SK-N-MC (cell line): Measurements from ENCODE around the gene KLF13.

Experiments
- DNase-seq: peaks from one replicate; pipeline ENCODE4 v3.0.0-alpha.2; 2011; ENCODE audit warnings: low read depth, low spot score
- H3K27ac ChIP-seq: fragments of 200-600 bp; sonication (generic); 2 replicates; pipeline ENCODE4 v1.5.1; 2016; ENCODE audit warnings: mixed run types
- H3K36me3 ChIP-seq: fragments of 200-600 bp; sonication (generic); 2 replicates; pipeline ENCODE4 v1.6.1; 2017; ENCODE audit warnings: antibody characterized with exemption, low read length, mixed read lengths; ENCODE audit not compliant: insufficient read depth
- H3K4me3 ChIP-seq: fragments of 200-600 bp; sonication (generic); 2 replicates; pipeline ENCODE4 v1.5.1; 2016
- H3K9ac ChIP-seq: fragments of 200-600 bp; sonication (generic); 2 replicates; pipeline ENCODE4 v1.8.0; 2017; ENCODE audit warnings: mixed run types, mixed read lengths; ENCODE audit not compliant: insufficient read length
- H3K9me3 ChIP-seq: fragments of 200-600 bp; sonication (generic); 2 replicates; pipeline ENCODE4 v1.6.1; 2017; ENCODE audit warnings: low read depth, mild to moderate bottlenecking, antibody characterized with exemption, low read length, moderate library complexity, mixed read lengths
- EZH2 ChIP-seq: fragments of 200-600 bp; sonication (generic); IDR thresholded peaks from one replicate; pipeline ENCODE4 v1.6.1; 2017; ENCODE audit warnings: antibody characterized with exemption
- FOXP2 ChIP-seq: optimal IDR thresholded peaks from 2 replicates; pipeline ENCODE3; 2011; ENCODE audit warnings: mild to moderate bottlenecking, moderate library complexity; ENCODE audit not compliant: insufficient read depth; ENCODE audit errors: extremely low read length, control extremely low read depth
- POLR2AphosphoS5 ChIP-seq: IDR thresholded peaks from 2 replicates; pipeline ENCODE4 v1.6.1; 2012; ENCODE audit warnings: mild to moderate bottlenecking, low read depth, low read length, borderline replicate concordance

Gene KLF13

GRCh38 chr15:31393444-31394091, 66.9 kb downstream of the KLF13 start:
- no peak overlapping the region for H3K27ac ChIP-seq
- H3K9me3 ChIP-seq: no peaks in the 10 kb centered on the region
- DNase-seq: no peak

DNA sequence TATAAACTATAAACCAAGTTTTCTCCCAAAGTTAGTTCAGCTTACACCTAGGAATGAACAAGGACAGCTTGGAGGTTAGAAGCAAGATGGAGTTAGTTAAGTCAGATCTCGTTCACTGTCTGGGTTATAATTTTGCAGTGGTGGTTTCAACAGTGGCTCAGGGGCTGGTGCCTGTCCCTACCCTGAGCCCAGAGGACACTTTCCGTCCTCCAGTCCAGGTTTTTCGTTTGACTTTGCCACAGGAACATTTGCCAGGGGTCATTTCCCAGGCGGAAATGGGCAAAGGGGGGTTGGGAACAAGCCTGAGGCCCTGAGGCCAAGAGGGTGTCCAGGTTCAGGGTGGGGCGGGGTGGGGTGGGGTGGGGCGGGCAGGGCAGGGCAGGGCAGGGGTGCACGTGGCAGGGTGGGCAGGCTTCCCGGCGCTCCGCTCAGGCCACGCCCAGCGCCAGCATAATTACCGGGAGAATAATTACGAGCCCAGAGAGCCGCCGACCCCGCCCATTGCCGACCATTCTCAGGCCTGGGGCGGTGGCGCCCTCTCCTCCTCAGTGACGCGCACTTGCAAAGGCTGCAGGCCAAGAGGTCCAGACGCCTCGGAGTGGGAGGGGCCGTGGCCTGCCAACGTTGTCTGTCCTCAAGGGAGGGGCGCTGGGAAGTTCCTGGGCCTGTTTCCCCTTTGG, 70.4 kb downstream of the KLF13 start:
- no peaks in the 10 kb centered on the region for H3K36me3 ChIP-seq
- H3K9ac ChIP-seq: no peak overlapping the region
- TF ChIP-seq FOXP2 (no peak), EZH2 (no peak), POLR2AphosphoS5 (no peak)
- H3K27ac ChIP-seq: no peak overlapping the region
- no peaks in the 10 kb centered on the region for H3K9me3 ChIP-seq
- H3K4me3 ChIP-seq: no peak overlapping the region
- no peak for DNase-seq

More at GRCh38 chr15:31393444-31394091, 66.9 kb downstream of the KLF13 start:
- no peak overlapping the region for H3K4me3 ChIP-seq
- H3K9ac ChIP-seq: no peak overlapping the region
- no peaks in the 10 kb centered on the region for H3K36me3 ChIP-seq
- TF ChIP-seq POLR2AphosphoS5 (no peak), FOXP2 (no peak), EZH2 (no peak)

DNA sequence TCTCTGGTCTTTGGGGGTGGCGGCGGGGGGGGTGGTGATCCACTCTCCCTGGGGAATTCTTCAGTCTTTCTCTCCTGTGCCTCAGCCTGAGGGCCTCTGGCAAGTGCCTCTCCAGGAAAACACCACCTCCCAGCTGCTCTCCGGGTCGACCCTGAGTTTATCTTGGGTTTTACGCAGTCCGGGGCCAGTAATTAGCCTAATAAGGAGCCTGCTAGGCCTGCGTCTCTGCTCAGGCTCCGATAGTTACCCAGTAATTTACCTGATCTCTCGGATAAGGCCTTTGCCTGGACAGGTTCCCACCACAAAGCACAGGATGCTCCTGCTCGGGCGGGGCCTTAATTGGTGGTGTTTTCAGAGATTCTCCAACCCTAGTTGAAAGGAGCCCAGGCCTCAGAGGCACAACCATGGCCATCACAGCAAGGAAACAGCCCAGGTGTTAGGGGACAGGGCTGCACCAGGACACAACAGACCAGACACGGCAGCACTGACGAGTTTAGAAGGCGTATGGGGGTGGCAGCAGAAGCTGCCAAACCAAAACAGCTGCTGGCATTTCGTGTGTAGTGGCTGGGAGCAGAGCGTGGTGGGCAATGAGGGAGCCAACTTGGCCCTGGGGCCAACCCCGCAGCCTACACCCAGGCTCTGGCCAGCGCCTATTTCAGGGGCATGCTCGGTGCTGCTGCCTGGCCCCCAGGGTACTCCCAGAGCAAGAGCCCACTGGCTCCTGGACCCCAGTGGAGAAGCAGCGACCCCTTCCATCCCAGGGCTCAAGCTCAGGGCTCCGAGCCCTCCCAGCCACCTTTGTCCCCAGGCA, 71.4 kb downstream of the KLF13 start:
- Histone ChIP-seq H3K36me3 (no peaks in the 10 kb centered on the region), H3K9me3 (no peaks in the 10 kb centered on the region), H3K4me3 (no peak overlapping the region), H3K9ac (no peak overlapping the region), H3K27ac (no peak overlapping the region)
- TF ChIP-seq EZH2 (no peak), FOXP2 (no peak), POLR2AphosphoS5 (no peak)
- no peak for DNase-seq

- no peak for DNase-seq
- no peak overlapping the region for H3K4me3 ChIP-seq
- H3K27ac ChIP-seq: no peak overlapping the region
- TF ChIP-seq EZH2 (no peak), FOXP2 (no peak), POLR2AphosphoS5 (no peak)
- no peaks in the 10 kb centered on the region for H3K9me3 ChIP-seq
- no peaks in the 10 kb centered on the region for H3K36me3 ChIP-seq
- no peak overlapping the region for H3K9ac ChIP-seq
Observed at GRCh38 chr15:31398677-31399301, 72.2 kb downstream of the KLF13 start.

GRCh38 chr15:31399544-31400171, 73.0 kb downstream of the KLF13 start:
- TF ChIP-seq FOXP2 (no peak), EZH2 (no peak), POLR2AphosphoS5 (no peak)
- no peaks in the 10 kb centered on the region for H3K9me3 ChIP-seq
- no peak overlapping the region for H3K9ac ChIP-seq
- no peak overlapping the region for H3K4me3 ChIP-seq
- no peak for DNase-seq
- H3K36me3 ChIP-seq: no peaks in the 10 kb centered on the region
- H3K27ac ChIP-seq: no peak overlapping the region

- TF ChIP-seq POLR2AphosphoS5 (no peak), FOXP2 (no peak), EZH2 (no peak)
- Histone ChIP-seq H3K9me3 (no peaks in the 10 kb centered on the region), H3K27ac (no peak overlapping the region), H3K36me3 (no peaks in the 10 kb centered on the region), H3K9ac (no peak overlapping the region), H3K4me3 (no peak overlapping the region)
- no peak for DNase-seq
Observed at GRCh38 chr15:31400222-31400927, 73.7 kb downstream of the KLF13 start.

- H3K4me3 ChIP-seq: no peak overlapping the region
- no peaks in the 10 kb centered on the region for H3K9me3 ChIP-seq
- no peaks in the 10 kb centered on the region for H3K36me3 ChIP-seq
- no peak overlapping the region for H3K9ac ChIP-seq
- TF ChIP-seq EZH2 (no peak), POLR2AphosphoS5 (no peak), FOXP2 (no peak)
- no peak for DNase-seq
- H3K27ac ChIP-seq: no peak overlapping the region
Observed at GRCh38 chr15:31401282-31401681, 74.6 kb downstream of the KLF13 start.

- no peaks in the 10 kb centered on the region for H3K9me3 ChIP-seq
- no peak overlapping the region for H3K9ac ChIP-seq
- no peak for DNase-seq
- TF ChIP-seq EZH2 (no peak), POLR2AphosphoS5 (no peak), FOXP2 (no peak)
- no peaks in the 10 kb centered on the region for H3K36me3 ChIP-seq
- H3K27ac ChIP-seq: no peak overlapping the region
- H3K4me3 ChIP-seq: no peak overlapping the region
Observed at GRCh38 chr15:31402003-31402402, 75.4 kb downstream of the KLF13 start.
